Stimulated activated CD8-positive, alpha-beta memory T cell treated with anti-CD3 and anti-CD28 coated beads, Interleukin-12 subunit alpha, Interleukin-12 subunit beta, amount 100 ng/mL, for 1 hour (primary cell): ENCODE data around the gene MAP3K21.

Source experiments
- DNase-seq: peaks from one replicate; pipeline ENCODE4 v3.0.0-alpha.2; 2020; ENCODE audit warnings: low read depth

Gene MAP3K21

GRCh38 chr1:233359905-233360304 is 32.4 kb downstream of the MAP3K21 start:
- DNase-seq, result no peak

DNA sequence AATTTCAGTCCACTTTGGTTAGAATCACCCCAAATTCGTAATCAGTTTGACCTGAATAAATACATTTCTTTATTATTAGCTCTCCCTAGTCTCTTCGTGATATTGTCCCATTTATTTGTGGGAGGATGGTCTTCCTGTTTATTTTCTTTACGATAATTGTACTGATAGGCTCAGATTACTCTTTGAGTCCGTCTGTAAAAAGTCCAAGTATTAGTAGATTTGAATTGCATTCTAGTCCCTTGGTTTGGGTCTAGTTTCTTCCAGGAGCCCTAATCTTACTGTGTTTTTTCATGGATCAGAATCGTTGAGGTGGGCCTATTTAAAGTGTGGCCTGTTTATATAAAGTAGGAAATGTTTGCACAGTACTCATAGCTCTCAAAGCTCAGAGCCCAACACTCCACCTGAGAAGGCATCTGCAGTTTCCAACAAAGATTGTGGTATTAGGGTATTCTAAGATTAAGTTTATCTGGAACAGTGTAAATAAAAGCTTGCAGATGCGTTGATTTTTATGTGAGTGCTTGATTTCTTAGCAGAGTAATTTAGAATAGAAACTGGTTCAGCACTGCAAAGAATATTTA is 33.1 kb downstream of the MAP3K21 start:
- DNase-seq, result no peak

DNA sequence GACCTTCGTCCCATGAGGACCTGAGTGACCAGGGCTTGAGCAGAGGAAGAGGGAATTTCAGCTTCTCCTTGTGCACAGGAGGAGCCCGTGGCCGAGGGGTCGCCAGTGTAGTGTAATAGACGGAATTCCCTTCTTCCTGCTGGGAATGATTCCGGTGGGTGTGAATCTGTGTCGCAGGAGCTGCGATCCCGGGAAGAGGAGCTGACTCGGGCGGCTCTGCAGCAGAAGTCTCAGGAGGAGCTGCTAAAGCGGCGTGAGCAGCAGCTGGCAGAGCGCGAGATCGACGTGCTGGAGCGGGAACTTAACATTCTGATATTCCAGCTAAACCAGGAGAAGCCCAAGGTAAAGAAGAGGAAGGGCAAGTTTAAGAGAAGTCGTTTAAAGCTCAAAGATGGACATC is 34.4 kb downstream of the MAP3K21 start:
- DNase-seq, result no peak

GRCh38 chr1:233362743-233363142 is 35.2 kb downstream of the MAP3K21 start:
- DNase-seq, result no peak

GRCh38 chr1:233364026-233364425 is 36.5 kb downstream of the MAP3K21 start:
- DNase-seq, result no peak

GRCh38 chr1:233364695-233365539 is 37.4 kb downstream of the MAP3K21 start:
- DNase-seq, result no peak

DNA sequence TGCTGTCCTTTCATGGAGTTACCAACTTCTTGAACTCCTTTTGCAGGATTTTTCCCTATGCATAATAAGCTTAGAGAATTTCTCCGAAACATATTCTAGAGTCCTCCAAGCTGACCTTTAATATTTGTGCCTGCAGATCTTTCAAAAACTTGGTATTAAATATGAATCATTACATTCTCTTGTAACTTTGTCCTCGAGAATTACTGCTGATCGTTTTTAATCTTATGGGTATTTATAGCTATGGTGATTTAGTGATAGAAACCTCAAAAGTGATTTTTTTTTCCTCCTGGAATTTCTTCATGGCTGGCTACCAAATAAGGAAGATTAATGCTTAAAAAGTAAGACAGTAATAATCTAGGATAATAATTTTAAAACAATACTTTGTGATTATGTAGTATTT is 39.1 kb downstream of the MAP3K21 start:
- no peak for DNase-seq

DNA sequence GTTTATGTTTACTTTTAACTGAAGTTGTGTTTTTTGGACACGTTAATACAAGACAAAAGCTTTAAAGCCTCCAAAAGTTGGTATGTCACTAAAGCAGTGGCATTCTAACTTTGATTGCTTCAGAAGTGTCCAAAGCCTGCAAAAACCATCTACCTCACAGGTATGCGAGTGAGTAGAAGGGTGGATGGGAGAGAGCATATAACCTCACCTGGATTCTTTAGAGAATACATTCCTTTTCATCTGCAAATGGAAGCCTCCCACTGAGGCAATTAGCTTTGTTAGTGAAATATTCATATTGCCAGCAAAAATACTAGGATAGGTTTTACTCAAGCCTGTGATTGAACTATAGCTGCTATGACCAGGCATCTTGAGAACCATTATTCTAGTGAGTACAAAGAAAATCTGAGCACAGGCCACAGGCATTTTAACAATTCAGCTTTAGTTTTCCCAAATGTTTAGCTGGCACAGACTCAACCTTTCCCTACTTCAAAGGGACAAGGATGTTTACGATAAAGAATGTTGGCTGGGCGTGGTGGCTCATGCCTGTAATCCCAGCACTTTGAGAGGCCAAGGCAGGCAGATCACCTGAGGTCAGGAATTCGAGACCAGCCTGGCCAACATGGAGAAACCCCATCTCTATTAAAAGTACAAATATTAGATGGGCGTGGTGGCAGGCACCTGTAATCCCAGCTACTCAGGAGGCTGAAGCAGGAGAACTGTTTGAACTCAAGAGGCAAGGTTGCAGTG is 39.7 kb downstream of the MAP3K21 start:
- no peak for DNase-seq

DNA sequence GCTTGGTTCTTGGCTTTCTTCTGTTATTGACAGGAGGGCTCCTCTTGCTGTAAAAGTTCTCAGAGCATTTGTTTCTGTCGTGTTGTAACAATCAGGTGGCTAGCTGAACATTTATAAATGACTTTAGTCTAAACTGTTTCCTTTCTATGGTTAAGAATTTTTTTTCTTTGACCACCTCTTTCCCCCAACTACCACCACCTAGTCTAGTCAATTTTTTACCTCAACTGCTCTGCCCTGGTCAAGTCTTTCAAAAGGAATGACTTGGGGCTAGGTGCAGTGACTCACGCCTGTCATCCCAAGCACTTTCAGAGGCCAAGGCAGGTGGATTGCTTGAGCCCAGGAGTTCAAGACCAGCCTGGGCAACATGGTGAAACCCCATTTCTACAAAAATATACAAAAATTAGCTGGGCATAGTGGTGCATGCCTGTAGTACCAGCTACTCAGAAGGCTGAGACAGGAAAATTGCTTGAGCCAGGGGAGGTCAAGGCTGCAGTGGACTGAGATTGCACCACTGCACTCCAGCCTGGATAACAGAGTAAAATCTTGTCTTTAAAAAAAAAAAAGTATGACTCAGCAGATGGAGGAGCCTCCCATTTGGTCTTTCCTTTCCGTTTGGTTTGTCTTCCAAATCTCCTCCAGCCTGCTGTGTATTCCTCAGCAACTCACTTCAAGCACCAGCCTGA is 40.7 kb downstream of the MAP3K21 start:
- DNase-seq, result no peak

- DNase-seq, result no peak
Measured at GRCh38 chr1:233368789-233369130, 41.2 kb downstream of the MAP3K21 start.

DNA sequence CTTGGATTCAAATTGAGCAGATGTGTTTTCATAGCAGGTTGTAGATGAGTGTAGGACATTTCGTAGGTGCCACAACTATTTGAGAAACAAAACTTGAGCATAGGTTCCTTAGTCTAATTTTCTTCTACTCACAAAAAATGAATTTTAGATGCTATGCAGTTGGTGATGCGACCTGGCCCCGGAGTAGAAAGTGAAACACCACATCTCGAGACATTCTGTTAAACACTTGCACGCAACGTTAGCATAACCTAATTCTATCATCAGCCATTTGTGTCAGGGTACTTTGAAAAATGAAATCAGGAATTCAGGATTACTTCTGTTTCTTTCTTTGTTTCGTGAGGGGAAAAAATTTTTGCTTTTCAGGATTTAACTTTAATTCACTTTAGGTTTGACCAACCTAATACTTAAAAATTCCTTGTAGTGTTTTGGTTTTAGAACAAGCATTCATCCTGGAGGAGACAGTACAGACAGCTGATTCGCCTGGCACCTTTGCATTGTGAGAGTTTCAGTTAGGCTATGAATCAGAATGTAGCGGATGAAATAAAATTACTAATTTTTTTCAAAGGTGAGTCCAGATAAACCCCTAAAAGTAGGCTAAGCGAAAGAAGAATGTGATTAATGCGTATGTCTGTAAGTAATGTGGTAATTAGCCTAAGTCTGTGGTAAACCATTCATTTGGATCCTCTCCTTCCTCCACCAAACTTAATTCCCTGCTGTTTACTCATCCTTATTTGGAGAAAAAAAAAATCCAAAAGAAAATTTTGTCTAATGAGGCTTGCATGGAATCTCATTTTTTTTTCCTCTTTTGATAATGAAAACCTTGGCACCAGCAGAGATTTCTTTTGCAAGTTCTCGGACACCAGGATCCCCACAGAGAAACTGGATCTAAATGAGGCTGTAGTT is 44.9 kb downstream of the MAP3K21 start:
- no peak for DNase-seq

DNA sequence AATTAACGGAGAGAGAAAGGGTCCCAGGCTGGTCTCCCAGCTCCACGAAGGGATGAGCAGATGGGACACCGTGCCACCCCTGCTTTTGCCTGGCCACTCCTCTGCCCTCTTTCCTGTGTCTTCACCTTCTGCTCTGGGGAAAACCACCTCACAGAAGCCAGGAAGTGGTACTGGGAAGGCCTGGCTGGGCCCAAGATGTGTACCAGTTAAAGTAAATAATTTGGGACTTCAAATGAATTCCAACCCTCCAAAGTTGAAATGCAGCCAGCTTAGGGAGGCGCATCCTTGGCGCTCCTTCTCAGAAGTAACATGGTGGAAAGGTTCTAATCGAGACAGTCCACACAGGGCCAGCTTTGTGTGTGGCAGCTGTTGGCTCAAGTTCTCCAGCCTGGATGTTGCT is 45.7 kb downstream of the MAP3K21 start:
- no peak for DNase-seq

GRCh38 chr1:233375653-233376052 is 48.1 kb downstream of the MAP3K21 start:
- DNase-seq, result no peak

DNA sequence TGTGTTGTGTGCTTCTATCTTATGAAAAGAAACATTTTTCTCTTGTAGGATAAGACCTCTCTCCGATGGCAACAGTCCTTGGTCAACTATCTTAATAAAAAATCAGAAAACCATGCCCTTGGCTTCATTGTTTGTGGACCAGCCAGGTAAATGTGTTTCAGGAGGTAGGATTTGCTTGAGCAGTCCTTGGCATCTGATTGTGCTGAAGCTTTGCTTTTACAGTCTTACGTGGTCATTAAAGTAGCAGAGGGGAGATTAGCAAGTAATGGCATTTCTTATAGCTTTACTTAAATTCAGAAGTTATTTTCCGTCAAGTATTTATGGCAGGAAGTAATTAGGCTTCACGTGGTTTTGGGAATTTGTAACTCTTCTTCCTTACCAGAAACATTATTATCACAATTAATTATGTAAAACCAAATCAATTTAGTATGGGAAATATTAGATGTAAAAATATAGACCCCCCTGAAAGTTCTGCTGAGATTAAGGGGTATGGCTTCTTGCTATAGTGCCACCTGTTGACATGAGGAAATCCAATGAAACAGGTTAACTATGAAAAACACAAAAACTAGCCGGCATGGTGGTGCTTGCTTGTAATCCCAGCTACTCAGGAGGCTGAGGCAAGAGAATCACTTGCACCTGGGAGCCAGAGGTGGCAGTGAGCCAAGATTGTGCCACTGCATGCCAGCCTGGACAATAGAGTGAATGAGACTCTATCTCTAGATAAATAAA is 49.0 kb downstream of the MAP3K21 start:
- no peak for DNase-seq

- DNase-seq, result no peak
Measured at GRCh38 chr1:233379869-233380438, 52.4 kb downstream of the MAP3K21 start.

GRCh38 chr1:233381806-233382205 is 54.3 kb downstream of the MAP3K21 start:
- DNase-seq, result no peak

DNA sequence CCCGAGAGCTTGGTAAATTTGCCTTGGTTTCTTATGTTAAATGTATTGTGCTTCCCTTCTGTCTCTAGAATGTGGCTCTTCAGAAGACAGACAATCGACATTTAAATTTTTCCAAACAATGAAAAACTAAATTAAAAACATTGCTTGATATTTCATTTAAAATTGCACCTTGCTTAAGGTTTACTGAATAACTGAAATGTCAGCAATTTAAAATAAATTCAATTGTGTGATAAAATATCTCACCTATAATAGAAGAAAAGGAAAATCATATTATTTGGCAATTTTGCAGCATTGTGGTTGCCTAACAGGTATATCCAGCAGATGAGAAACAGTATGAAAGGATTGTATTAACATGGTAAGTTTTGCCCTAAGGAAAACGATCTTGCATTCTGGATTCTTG is 56.5 kb downstream of the MAP3K21 start:
- no peak for DNase-seq

DNA sequence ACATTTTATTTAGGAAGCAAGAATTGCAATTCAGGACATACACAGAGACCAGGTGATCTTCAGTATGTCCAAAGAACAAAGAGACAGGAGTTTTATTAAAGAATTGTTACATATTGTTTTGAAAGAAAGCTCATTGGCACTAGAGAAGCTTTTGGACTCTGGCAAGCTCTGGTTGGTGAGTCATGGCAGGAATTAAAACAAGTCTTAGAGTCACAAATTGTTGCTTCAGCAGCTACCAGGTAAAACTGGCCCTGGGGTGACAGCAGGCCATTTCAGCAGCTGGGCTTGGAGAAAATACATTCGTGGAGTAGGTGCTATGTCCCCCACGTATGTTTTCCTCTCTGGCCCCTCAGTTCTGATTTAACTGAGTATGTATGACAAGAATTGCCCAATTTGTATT is 58.8 kb downstream of the MAP3K21 start:
- no peak for DNase-seq

DNA sequence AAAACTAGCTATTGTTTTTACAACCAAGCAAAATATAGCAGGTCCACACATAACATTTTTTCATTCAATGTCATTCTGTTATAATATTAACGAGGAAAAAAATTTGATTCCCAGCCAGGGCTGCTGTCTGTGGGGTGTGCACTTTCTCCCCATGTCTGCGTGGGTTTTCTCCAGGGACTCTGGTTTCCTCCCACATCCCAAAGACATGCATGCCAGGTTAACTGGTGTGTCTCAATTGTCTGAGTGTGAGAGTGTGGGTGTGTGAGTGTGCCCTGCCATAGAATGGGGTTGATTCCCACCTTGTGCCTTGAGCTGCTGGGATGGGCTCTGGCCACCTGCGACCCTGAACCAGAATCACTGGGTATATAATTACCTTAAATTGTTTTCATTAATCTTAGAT is 60.1 kb downstream of the MAP3K21 start:
- no peak for DNase-seq

GRCh38 chr1:233389169-233389568 is 61.6 kb downstream of the MAP3K21 start:
- DNase-seq, result no peak

- DNase-seq, result no peak
Measured at GRCh38 chr1:233389893-233390292, 62.4 kb downstream of the MAP3K21 start.
